PC-3 (cell line): Measurements from ENCODE around the gene TCF7. TPM values are rescaled to one million over a fixed set of nuclear protein-coding genes. Genes with fewer than 3 reads are reported as not detected.

Experiments
- ATAC-seq: fragments of 200-7000 bp; cut with Tn5 transposase; 2 replicates; pipeline ENCODE4 v1.9.1; 2020; ENCODE audit warnings: mild to moderate bottlenecking, moderate library complexity
- BruUV-seq: library from RNA; stranded (reverse); fragments of 400-500 nt; replicated peaks from 2 replicates; lab custom pipeline; 2021; lab: Mats Ljungman, UMichigan
- CTCF ChIA-PET: fragments of 300-600 bp; sonication (Branson Sonifier 250); formaldehyde crosslinking; loops from one replicate; lab custom pipeline; 2022; ENCODE audit warnings: antibody characterized with exemption; lab: Charles Lee
- POLR2A ChIA-PET: fragments of 300-600 bp; sonication (Branson Sonifier 250); formaldehyde crosslinking; loops from one replicate; lab custom pipeline; 2022; ENCODE audit warnings: antibody characterized with exemption; ENCODE audit not compliant: unreplicated experiment; lab: Charles Lee
- DNase-seq: peaks from one replicate; pipeline ENCODE4 v3.0.0-alpha.2; 2015
- H2AFZ ChIP-seq: fragments of 300-600 bp; sonication (generic); 2 replicates; pipeline ENCODE4 v1.6.0; 2016; ENCODE audit warnings: antibody characterized with exemption, low read length
- H3F3A ChIP-seq: fragments of 300-600 bp; sonication (generic); one replicate; pipeline ENCODE4 v1.6.0; 2017; ENCODE audit warnings: antibody characterized with exemption, low read length, control low read depth, mild to moderate bottlenecking; ENCODE audit not compliant: unreplicated experiment
- H3K27ac ChIP-seq: fragments of 300-600 bp; sonication (generic); 2 replicates; pipeline ENCODE4 v1.5.1; 2016; ENCODE audit warnings: mild to moderate bottlenecking, low read length
- H3K27me3 ChIP-seq: fragments of 300-600 bp; sonication (generic); 2 replicates; pipeline ENCODE4 v1.6.1; 2016; ENCODE audit warnings: low read length, mixed read lengths
- H3K36me3 ChIP-seq: fragments of 300-600 bp; sonication (generic); 2 replicates; pipeline ENCODE4 v1.6.1; 2016; ENCODE audit warnings: low read depth, mixed run types, low read length, mixed read lengths
- H3K4me1 ChIP-seq: fragments of 300-600 bp; sonication (generic); 2 replicates; pipeline ENCODE4 v1.5.1; 2016; ENCODE audit warnings: low read length; ENCODE audit not compliant: insufficient read depth
- H3K4me2 ChIP-seq: fragments of 300-600 bp; sonication (generic); 2 replicates; pipeline ENCODE4 v1.6.0; 2016; ENCODE audit warnings: low read length
- H3K4me3 ChIP-seq: fragments of 300-600 bp; sonication (generic); 2 replicates; pipeline ENCODE4 v1.5.1; 2016; ENCODE audit warnings: mild to moderate bottlenecking, low read length, mixed read lengths
- H3K79me2 ChIP-seq: fragments of 300-600 bp; sonication (generic); 2 replicates; pipeline ENCODE4 v1.6.1; 2017; ENCODE audit warnings: low read length, mixed read lengths
- H3K9ac ChIP-seq: fragments of 300-600 bp; sonication (generic); 2 replicates; pipeline ENCODE4 v1.6.0; 2016; ENCODE audit warnings: mild to moderate bottlenecking, low read length
- H3K9me2 ChIP-seq: fragments of 300-600 bp; sonication (generic); replicated peaks from 2 replicates; pipeline ENCODE4 v1.6.1; 2016; ENCODE audit warnings: mixed run types, low read length, mixed read lengths
- H3K9me3 ChIP-seq: fragments of 300-600 bp; sonication (generic); 2 replicates; pipeline ENCODE4 v1.6.1; 2016; ENCODE audit warnings: low read length, mixed read lengths
- H4K20me1 ChIP-seq: fragments of 300-600 bp; sonication (generic); 2 replicates; pipeline ENCODE4 v1.6.1; 2016; ENCODE audit warnings: low read length, mixed read lengths
- CTCF ChIP-seq: fragments of 300-600 bp; sonication (generic); conservative IDR thresholded peaks from 2 replicates; pipeline ENCODE4 v1.5.1; 2017; ENCODE audit warnings: antibody characterized with exemption, low read depth, mild to moderate bottlenecking, low read length
- EZH2 ChIP-seq: fragments of 300-600 bp; sonication (generic); IDR thresholded peaks from one replicate; pipeline ENCODE4 v1.6.1; 2017; ENCODE audit warnings: antibody characterized with exemption, mild to moderate bottlenecking, low read length; ENCODE audit not compliant: unreplicated experiment
- EZH2phosphoT487 ChIP-seq: fragments of 300-600 bp; sonication (generic); IDR thresholded peaks from 2 replicates; pipeline ENCODE4 v1.6.1; 2018; ENCODE audit warnings: mild to moderate bottlenecking, antibody characterized with exemption, low read length, borderline replicate concordance
- intact Hi-C: fragments of 100-400 bp; cut with micrococcal nuclease; formaldehyde crosslinking; loops from 2 replicates; pipeline ENCODE4 v1.9.0; 2023
- total RNA-seq: library from RNA; depleted of rRNA; stranded (reverse); fragments of >200 nt; gene quantifications from 2 replicates; pipeline ENCODE4 v1.2.3, GENCODE V29; 2014; rRNA removed

Gene TCF7
- total RNA-seq, 1 experiment from 2014 or later: 3.9 TPM

- ChIA-PET CTCF (no interaction called here), POLR2A (no interaction called here)
- no peak overlapping the region for H3K27ac ChIP-seq
- ATAC-seq (no peak), DNase-seq (no peak)
- H3F3A ChIP-seq: no peaks in the 10 kb centered on the region
- no peaks in the 10 kb centered on the region for H3K4me1 ChIP-seq
- TF ChIP-seq CTCF: no peak
- no peak for TF ChIP-seq EZH2phosphoT487
- TF ChIP-seq EZH2: no peak
- intact Hi-C loops: no loop called here
- H2AFZ ChIP-seq: no peak overlapping the region
- H3K9me3 ChIP-seq: no peaks in the 10 kb centered on the region
- no peaks in the 10 kb centered on the region for H3K27me3 ChIP-seq
- 0 out of 2 replicates have a peak, but pooled peaks cover 5% of the 10 kb centered on the region for H3K79me2 ChIP-seq
- BruUV-seq: no TSS peak
- no peak overlapping the region for H3K4me2 ChIP-seq
- H4K20me1 ChIP-seq: 0 out of 2 replicates have a peak, but pooled peaks cover 10% of the 10 kb centered on the region
- H3K9ac ChIP-seq: no peak overlapping the region
- H3K4me3 ChIP-seq: no peak overlapping the region
- peaks cover 44% of the 10 kb centered on the region for H3K36me3 ChIP-seq
- no peaks in the 10 kb centered on the region for H3K9me2 ChIP-seq
Observed at GRCh38 chr5:134195666-134196065, 81.2 kb downstream of the TCF7 start.

Other genes with a start within 250 kb of the TCF7 start
- gene C5orf15, start 146.1 kb upstream of the TCF7 start, total RNA-seq: 22.7 and 45.2 TPM in 2 replicates
- gene VDAC1, start 109.7 kb upstream of the TCF7 start, total RNA-seq: 193 and 220 TPM in 2 replicates
- 197 and 220 TPM in 2 replicates for gene SKP1, start 62.3 kb downstream of the TCF7 start, total RNA-seq
- gene PPP2CA, start 111.4 kb downstream of the TCF7 start, total RNA-seq: 184 and 292 TPM in 2 replicates